ENCODE measurements around the gene SSH2.

GRCh38 chr17:29710520-29710884 is 219.5 kb downstream of the SSH2 start:
- TF ChIP-seq DMBX1 (CRISPR knock-in tag; IDR thresholded peaks at IDR 0.05; ENCODE audit: borderline replicate concordance), result no peak
- no peak for TF ChIP-seq ZNF609 (CRISPR knock-in tag; IDR thresholded peaks at IDR 0.05; ENCODE audit: borderline replicate concordance)
- no peak for TF ChIP-seq FOXP1 (CRISPR knock-in tag; IDR thresholded peaks at IDR 0.05)
- no peak for TF ChIP-seq CREB3 (tag; conservative IDR thresholded peaks at IDR 0.05; ENCODE audit: low read depth)
- no peak for TF ChIP-seq ZNF121 (CRISPR knock-in tag; conservative IDR thresholded peaks at IDR 0.05)
- TF ChIP-seq MYNN (IDR thresholded peaks at IDR 0.05), result no peak
- TF ChIP-seq MYNN (CRISPR knock-in tag; IDR thresholded peaks at IDR 0.05), result no peak
- TF ChIP-seq RFX5 (IDR thresholded peaks at IDR 0.05; ENCODE audit: low read depth, low read length), result no peak
- TF ChIP-seq ATF3 (IDR thresholded peaks at IDR 0.05), result no peak
- no peak for TF ChIP-seq ATF3 (CRISPR knock-in tag; conservative IDR thresholded peaks at IDR 0.05)
- TF ChIP-seq GATA2 (CRISPR knock-in tag; IDR thresholded peaks at IDR 0.05), result no peak
